Measurements from ENCODE around the gene ORC2. TPM values are rescaled to one million over a fixed set of nuclear protein-coding genes. Genes with fewer than 3 reads are reported as not detected.

Gene ORC2
- total RNA-seq, 2 experiments from 2014 or later, result 53.0 to 65.1 TPM

GRCh38 chr2:200930947-200931626 is 32.4 kb downstream of the ORC2 start:
- Mint-ChIP-seq H3K4me1 (ENCODE audit: low read depth) (peaks cover 19% of the 10 kb centered on the region), H3K27me3 (no peaks in the 10 kb centered on the region), H3K9me3 (no peaks in the 10 kb centered on the region), H3K4me3 (no peak overlapping the region), H3K36me3 (peaks cover 29% of the 10 kb centered on the region), H3K27ac (no peak overlapping the region)
- no peak for DNase-seq
- ChIA-PET CTCF (interaction anchor here (0.9 kb wide), 1 partner anchor 138 kb away, joined by 3 read pairs; no protein-coding TSS in a partner anchor), POLR2A (interaction anchor here (0.5 kb wide), 1 partner anchor 151 kb away, joined by 3 read pairs; no protein-coding TSS in a partner anchor)
- intact Hi-C loops (cut with micrococcal nuclease), result no loop called here

GRCh38 chr2:200929334-200930249 is 33.9 kb downstream of the ORC2 start:
- H3K36me3 Mint-ChIP-seq, result peaks cover 25% of the 10 kb centered on the region
- POLR2A ChIA-PET, result interaction anchor here (0.6 to 0.7 kb wide), 3 partner anchors 10 to 18 kb away, joined by 4 to 6 read pairs (median 5); no protein-coding TSS in a partner anchor
- intact Hi-C loops (cut with micrococcal nuclease), result loop anchor here (1.0 kb wide), 1 partner anchor 15 kb away; no protein-coding TSS in a partner anchor
- DNase-seq, result no peak
- peak overlapping the region; percentile 79 for H3K27ac Mint-ChIP-seq
- CTCF ChIA-PET, result interaction anchor here (1.0 kb wide), 1 partner anchor 253 kb away, joined by 3 read pairs; the partner anchor contains the start of gene CASP10
- no peak overlapping the region for H3K4me3 Mint-ChIP-seq
- H3K4me1 Mint-ChIP-seq (ENCODE audit: low read depth), result peaks cover 19% of the 10 kb centered on the region
- H3K27me3 Mint-ChIP-seq, result no peaks in the 10 kb centered on the region
- H3K9me3 Mint-ChIP-seq, result no peaks in the 10 kb centered on the region

- Mint-ChIP-seq H3K36me3 (peaks cover 17% of the 10 kb centered on the region), H3K4me1 (ENCODE audit: low read depth) (peaks cover 16% of the 10 kb centered on the region), H3K27ac (peak overlapping the region; percentile 76), H3K9me3 (no peaks in the 10 kb centered on the region), H3K4me3 (no peak overlapping the region), H3K27me3 (no peaks in the 10 kb centered on the region)
- intact Hi-C loops (cut with micrococcal nuclease), result loop anchor here (1.0 to 5.0 kb wide), 3 partner anchors 22 to 145 kb away; no protein-coding TSS in a partner anchor
- ChIA-PET CTCF (interaction anchor here (0.8 to 1.0 kb wide), 2 partner anchors 147 to 193 kb away, joined by 3 read pairs; no protein-coding TSS in a partner anchor), POLR2A (interaction anchor here (1.0 kb wide), 1 partner anchor 17 kb away, joined by 3 read pairs; no protein-coding TSS in a partner anchor)
- no peak for DNase-seq
Measured at GRCh38 chr2:200922439-200922838, 41.0 kb downstream of the ORC2 start.

- DNase-seq, result no peak
- intact Hi-C loops (cut with micrococcal nuclease), result no loop called here
- CTCF ChIA-PET, result interaction anchor here (0.8 kb wide), 1 partner anchor 8 kb away, joined by 3 read pairs; no protein-coding TSS in a partner anchor
- peaks cover 2% of the 10 kb centered on the region for H3K4me1 Mint-ChIP-seq (ENCODE audit: low read depth)
- no peak overlapping the region for H3K4me3 Mint-ChIP-seq
- H3K27ac Mint-ChIP-seq, result no peak overlapping the region
- H3K9me3 Mint-ChIP-seq, result no peaks in the 10 kb centered on the region
- H3K36me3 Mint-ChIP-seq, result peaks cover 28% of the 10 kb centered on the region
- H3K27me3 Mint-ChIP-seq, result no peaks in the 10 kb centered on the region
- POLR2A ChIA-PET, result no interaction called here
Measured at GRCh38 chr2:200913654-200914053, 49.8 kb downstream of the ORC2 start.

GRCh38 chr2:200909958-200910357 is 53.5 kb downstream of the ORC2 start:
- intact Hi-C loops (cut with micrococcal nuclease), result no loop called here
- CTCF ChIA-PET, result no interaction called here
- POLR2A ChIA-PET, result no interaction called here
- Mint-ChIP-seq H3K9me3 (no peaks in the 10 kb centered on the region), H3K4me3 (no peak overlapping the region), H3K36me3 (peaks cover 27% of the 10 kb centered on the region), H3K27me3 (no peaks in the 10 kb centered on the region), H3K4me1 (ENCODE audit: low read depth) (peaks cover 2% of the 10 kb centered on the region), H3K27ac (no peak overlapping the region)
- no peak for DNase-seq

GRCh38 chr2:200905618-200906296 is 57.7 kb downstream of the ORC2 start:
- H3K4me1 Mint-ChIP-seq (ENCODE audit: low read depth), result peaks cover 6% of the 10 kb centered on the region
- no peaks in the 10 kb centered on the region for H3K9me3 Mint-ChIP-seq
- ChIA-PET CTCF (interaction anchor here (0.7 to 5.1 kb wide), 17 partner anchors 8 to 327 kb away, joined by 3 to 72 read pairs (median 4); partner anchors contain the start of genes CASP10, HYCC2 and NDUFB3), POLR2A (interaction anchor here (0.6 to 1.0 kb wide), 2 partner anchors 16 to 225 kb away, joined by 3 to 5 read pairs; no protein-coding TSS in a partner anchor)
- no peak overlapping the region for H3K4me3 Mint-ChIP-seq
- DNase-seq, result peak; percentile 78
- H3K27ac Mint-ChIP-seq, result peak overlapping the region; percentile 38
- intact Hi-C loops (cut with micrococcal nuclease), result loop anchor here (1.0 kb wide), 2 partner anchors 164 to 272 kb away; no protein-coding TSS in a partner anchor
- H3K27me3 Mint-ChIP-seq, result no peaks in the 10 kb centered on the region
- H3K36me3 Mint-ChIP-seq, result peaks cover 16% of the 10 kb centered on the region

GRCh38 chr2:200901459-200902072 is 61.9 kb downstream of the ORC2 start:
- H3K9me3 Mint-ChIP-seq, result no peaks in the 10 kb centered on the region
- ChIA-PET POLR2A (interaction anchor here (0.8 to 1.2 kb wide), 2 partner anchors 11 to 215 kb away, joined by 3 read pairs; no protein-coding TSS in a partner anchor), CTCF (interaction anchor here (0.6 to 2.2 kb wide), 27 partner anchors 9 to 463 kb away, joined by 3 to 31 read pairs (median 4); partner anchors contain the start of genes CFLAR, NIF3L1 and PPIL3)
- peak; percentile 79 for DNase-seq
- peaks cover 9% of the 10 kb centered on the region for H3K4me1 Mint-ChIP-seq (ENCODE audit: low read depth)
- peaks cover 20% of the 10 kb centered on the region for H3K36me3 Mint-ChIP-seq
- H3K27ac Mint-ChIP-seq, result peak overlapping the region; percentile 69
- intact Hi-C loops (cut with micrococcal nuclease), result loop anchor here (1.0 to 2.0 kb wide), 6 partner anchors 21 to 331 kb away; no protein-coding TSS in a partner anchor
- no peak overlapping the region for H3K4me3 Mint-ChIP-seq
- H3K27me3 Mint-ChIP-seq, result no peaks in the 10 kb centered on the region

GRCh38 chr2:200899482-200899881 is 64.0 kb downstream of the ORC2 start:
- peaks cover 9% of the 10 kb centered on the region for H3K4me1 Mint-ChIP-seq (ENCODE audit: low read depth)
- H3K27ac Mint-ChIP-seq, result no peak overlapping the region
- H3K4me3 Mint-ChIP-seq, result no peak overlapping the region
- H3K9me3 Mint-ChIP-seq, result no peaks in the 10 kb centered on the region
- H3K27me3 Mint-ChIP-seq, result no peaks in the 10 kb centered on the region
- intact Hi-C loops (cut with micrococcal nuclease), result no loop called here
- ChIA-PET POLR2A (no interaction called here), CTCF (interaction anchor here (0.9 to 1.5 kb wide), 2 partner anchors 10 to 333 kb away, joined by 3 to 6 read pairs; partner anchors contain the start of gene NIF3L1)
- H3K36me3 Mint-ChIP-seq, result peaks cover 26% of the 10 kb centered on the region
- DNase-seq, result no peak

GRCh38 chr2:200888704-200889625 is 74.5 kb downstream of the ORC2 start, which contains the start of the genes NIF3L1 and PPIL3:
TSS of gene NIF3L1 (plus strand) at chr2:200889371. CDS start at chr2:200891944, 2,573 bp downstream.
TSS of gene PPIL3 (minus strand) at chr2:200889077. CDS start at chr2:200887615, 1,462 bp downstream.
- ChIA-PET CTCF (interaction anchor here (0.9 to 2.0 kb wide), 10 partner anchors 10 to 373 kb away, joined by 4 to 14 read pairs (median 6); partner anchors contain the start of genes CASP10 and CLK1), POLR2A (interaction anchor here (0.7 to 2.0 kb wide), 22 partner anchors 14 to 345 kb away, joined by 3 to 54 read pairs (median 4); partner anchors contain the start of genes CASP10, CFLAR, CLK1 and ORC2)
- intact Hi-C loops (cut with micrococcal nuclease), result loop anchor here (1.0 to 10.0 kb wide), 12 partner anchors 25 to 476 kb away; partner anchors contain the start of genes BZW1, CLK1, HYCC2 and ORC2
- H3K27me3 Mint-ChIP-seq, result no peaks in the 10 kb centered on the region
- H3K9me3 Mint-ChIP-seq, result no peaks in the 10 kb centered on the region
- DNase-seq, result peak; percentile 99
- peak within 1 kb of the TSS; percentile 98 for H3K4me3 Mint-ChIP-seq
- H3K4me1 Mint-ChIP-seq (ENCODE audit: low read depth), result peaks cover 44% of the 10 kb centered on the region
- peak within 1 kb of the TSS; percentile 100 for H3K27ac Mint-ChIP-seq
- peaks cover 29% of the 10 kb centered on the region for H3K36me3 Mint-ChIP-seq
